GM03348 (cell line): Measurements from ENCODE around the gene C1QTNF1.

Experiments
- DNase-seq: peaks from one replicate; pipeline ENCODE4 v3.0.0; 2012; ENCODE audit warnings: low spot score

C1QTNF1 gene

GRCh38 chr17:79093270-79093669 lies 69.3 kb downstream of the C1QTNF1 start:
- DNase-seq, result no peak

GRCh38 chr17:79094261-79094660 lies 70.3 kb downstream of the C1QTNF1 start:
- no peak for DNase-seq

GRCh38 chr17:79095345-79096055 lies 71.5 kb downstream of the C1QTNF1 start:
- no peak for DNase-seq

DNA sequence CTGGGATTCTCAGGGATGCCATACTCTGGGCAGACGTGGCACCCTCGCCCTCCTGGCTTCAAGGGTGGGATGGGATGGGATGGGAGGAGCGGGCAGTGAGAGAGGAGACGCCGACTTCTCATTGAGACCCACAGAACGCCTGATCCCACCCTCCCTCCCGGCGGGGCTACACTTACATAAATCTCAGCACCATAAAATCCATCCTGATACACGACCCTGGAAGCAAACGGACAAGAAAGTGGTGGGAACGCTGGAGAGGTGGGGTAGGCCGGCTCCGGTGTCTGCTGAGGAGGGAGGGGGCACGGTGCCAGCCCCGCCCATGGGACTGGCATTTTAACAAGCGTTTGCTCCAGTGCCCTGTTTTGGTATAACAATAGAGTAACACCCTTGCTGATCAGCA lies 72.5 kb downstream of the C1QTNF1 start:
- no peak for DNase-seq

- no peak for DNase-seq
These were observed 73.5 kb downstream of the C1QTNF1 start for GRCh38 chr17:79097226-79098055.

DNA sequence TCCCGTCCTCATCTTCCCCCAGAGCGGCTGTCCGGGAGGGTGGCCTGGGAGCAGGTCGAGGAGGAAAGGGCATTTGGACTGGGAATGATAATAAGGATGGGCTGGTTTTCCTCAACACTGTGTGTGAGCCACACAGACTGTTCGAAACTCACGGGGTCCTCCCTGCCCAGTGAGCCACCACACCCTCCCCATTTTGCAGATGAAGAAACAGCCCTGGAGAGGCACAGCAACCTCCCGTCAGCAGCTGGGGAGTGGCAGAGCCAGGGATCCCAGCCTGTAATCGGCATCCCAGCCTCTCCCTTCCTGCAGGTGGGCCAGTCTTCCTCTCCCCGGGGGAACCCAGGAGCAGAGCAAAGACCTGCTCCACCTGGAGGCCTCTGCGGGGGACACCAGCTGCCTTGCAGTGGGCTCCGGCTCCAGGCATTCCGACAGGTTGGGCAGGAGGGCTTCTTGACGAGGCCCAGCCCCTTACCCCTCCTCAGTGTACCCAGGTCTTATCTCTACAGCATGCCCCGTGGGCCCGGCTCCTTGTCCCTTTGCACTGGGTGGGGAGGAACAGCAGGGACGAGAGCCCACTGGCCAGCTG lies 74.4 kb downstream of the C1QTNF1 start:
- DNase-seq, result no peak
